Smooth muscle cell of the brain vasculature (primary cell): Measurements from ENCODE around the gene SLC25A36.
"Not testable (repeated sequence)": the region's sequence is repeated elsewhere in the genome, so short reads cannot be mapped to it uniquely, and the experiment has no call there.

Experiments
- DNase-seq: peaks from one replicate; pipeline ENCODE4 v3.0.0-alpha.2; 2012; ENCODE audit warnings: low read depth, low spot score

The SLC25A36 gene

GRCh38 chr3:140931016-140931454 lies 10.6 kb upstream of the SLC25A36 start:
- no peak for DNase-seq

DNA sequence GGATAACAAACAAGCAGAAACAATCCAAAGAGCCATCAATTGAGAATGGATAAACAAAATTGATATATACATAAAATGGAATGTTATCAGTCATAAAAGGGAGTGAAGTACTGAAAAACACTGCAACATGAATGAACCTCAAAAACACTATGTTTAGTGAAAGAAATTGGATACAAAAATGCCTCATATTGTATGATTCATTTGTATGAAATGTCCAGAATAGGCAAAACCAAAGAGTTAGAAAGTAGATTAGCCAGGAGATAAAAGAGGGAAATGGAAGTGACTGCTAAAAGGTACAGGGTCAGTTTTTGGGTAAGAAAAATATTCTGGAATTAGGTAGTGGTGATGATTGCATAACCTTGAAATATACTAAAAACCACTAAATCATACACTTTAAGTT lies 9.8 kb upstream of the SLC25A36 start:
- no peak for DNase-seq

DNA sequence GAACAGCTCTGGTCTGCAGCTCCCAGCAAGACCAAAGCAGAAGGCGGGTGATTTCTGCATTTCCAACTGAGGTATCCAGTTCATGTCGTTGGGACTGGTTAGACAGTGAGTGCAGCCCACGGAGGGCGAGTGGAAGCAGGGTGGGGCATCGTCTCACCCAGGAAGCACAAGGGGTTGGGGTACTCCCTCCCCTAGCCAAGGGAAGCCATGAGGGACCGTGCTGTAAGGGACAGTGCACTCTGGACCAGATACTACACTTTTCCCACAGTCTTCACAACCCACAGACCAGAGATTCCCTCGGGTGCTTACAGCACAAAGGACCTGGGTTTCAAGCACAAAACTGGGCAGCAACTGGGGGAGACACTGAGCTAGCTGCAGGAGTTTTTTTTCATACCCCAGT lies 8.5 kb upstream of the SLC25A36 start:
- DNase-seq = no peak

DNA sequence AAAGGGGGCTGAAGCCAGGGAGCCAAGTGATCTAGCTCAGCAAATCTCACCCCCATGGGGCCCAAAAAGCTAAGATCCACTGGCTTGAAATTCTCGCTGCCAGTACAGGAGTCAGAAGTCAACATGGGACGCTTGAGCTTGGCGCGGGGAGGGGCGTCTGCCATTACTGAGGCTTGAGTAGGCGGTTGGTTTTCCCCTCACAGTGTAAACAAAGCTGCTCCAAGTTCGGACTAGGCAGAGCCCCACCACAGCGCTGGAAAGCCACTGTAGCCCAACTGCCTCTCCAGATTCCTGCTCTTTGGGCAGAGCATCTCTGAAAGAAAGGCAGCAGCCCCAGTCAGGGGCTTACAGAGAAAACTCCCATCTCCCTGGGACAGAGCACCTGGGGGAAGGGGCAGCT lies 8.1 kb upstream of the SLC25A36 start:
- DNase-seq = no peak

DNA sequence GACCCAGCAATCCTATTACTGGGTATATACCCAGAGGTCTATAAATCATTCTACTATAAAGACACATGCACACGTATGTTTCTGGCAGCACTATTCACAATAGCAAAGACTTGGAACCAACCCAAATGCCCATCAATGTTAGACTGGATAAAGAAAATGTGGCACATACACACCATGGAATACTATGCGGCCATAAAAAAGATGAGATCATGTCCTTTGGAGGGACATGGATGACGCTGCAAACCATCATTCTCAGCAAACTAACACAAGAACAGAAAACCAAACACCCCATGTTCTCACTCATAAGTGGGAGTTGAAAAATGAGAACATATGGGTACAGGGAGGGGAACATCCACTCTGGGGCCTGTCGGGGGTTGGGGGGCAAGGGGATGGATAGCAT lies 2.3 kb upstream of the SLC25A36 start:
- not testable (repeated sequence) for DNase-seq

- DNase-seq = no peak
Observed at GRCh38 chr3:140941090-140941433, 574 bp upstream of the SLC25A36 start.

GRCh38 chr3:140942221-140943104 lies 827 bp downstream of the SLC25A36 start:
- DNase-seq = no peak

DNA sequence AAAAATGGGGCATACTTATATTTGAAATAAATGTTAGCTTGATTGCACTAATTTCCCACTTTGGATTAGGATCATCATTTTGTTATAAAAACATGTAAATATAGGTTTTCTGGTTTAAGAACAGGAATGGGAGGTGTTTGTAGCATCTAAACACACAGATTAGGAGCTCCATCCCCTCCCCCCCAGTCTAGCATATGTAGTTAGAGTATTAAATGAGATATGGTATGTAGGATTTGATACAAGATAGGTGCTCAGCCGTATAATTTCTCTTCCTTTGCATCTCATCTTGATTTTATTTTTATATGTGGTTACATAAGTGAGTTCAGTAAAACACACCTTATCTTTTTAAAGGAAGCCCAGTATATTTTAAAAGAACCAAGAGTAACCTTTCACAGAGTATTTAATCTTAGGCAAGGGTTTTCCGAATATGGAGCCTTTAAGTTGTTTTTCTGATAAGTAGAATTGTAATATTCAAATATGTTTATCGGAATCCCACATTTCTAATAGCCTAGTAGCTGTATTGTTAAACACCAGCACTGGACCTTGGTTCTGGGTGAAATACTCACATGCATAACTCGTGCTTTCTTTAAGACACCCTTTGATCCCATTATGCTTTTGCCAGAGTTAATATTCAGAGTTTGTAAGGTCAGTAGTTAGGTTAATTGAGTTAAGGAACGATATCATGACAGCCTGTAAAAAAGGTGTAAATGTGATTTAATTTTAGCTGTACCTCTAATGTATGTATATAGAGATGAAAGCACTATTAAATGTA lies 2.3 kb downstream of the SLC25A36 start:
- DNase-seq = no peak

GRCh38 chr3:140948460-140949249 lies 7.0 kb downstream of the SLC25A36 start:
- no peak for DNase-seq

GRCh38 chr3:140950144-140950543 lies 8.5 kb downstream of the SLC25A36 start:
- DNase-seq = no peak

- no peak for DNase-seq
Observed at GRCh38 chr3:140950863-140951262, 9.2 kb downstream of the SLC25A36 start.

- DNase-seq = not testable (repeated sequence)
Observed at GRCh38 chr3:140951750-140952149, 10.1 kb downstream of the SLC25A36 start.

- DNase-seq = no peak
Observed at GRCh38 chr3:140953028-140953960, 11.7 kb downstream of the SLC25A36 start.

DNA sequence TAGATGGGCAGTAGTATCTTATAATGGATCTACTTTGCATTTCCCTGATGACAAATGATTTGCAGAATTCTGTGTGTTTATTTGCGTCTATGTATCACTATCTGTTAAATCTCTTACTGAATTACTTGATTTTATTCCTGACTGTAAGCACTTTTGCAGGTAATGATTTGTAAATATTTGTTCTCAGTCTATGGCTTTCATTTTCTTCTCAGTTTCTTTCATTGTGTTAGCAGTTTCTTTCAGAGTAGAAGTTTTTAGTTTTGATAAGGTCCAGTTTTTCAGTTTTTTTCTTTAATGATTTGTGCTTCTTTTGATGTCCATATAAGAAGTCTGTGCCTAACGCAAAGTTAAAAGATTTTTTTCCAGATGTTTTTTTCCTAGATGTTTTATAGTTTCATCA lies 12.9 kb downstream of the SLC25A36 start:
- no peak for DNase-seq

- no peak for DNase-seq
Observed at GRCh38 chr3:140955645-140956044, 14.0 kb downstream of the SLC25A36 start.

DNA sequence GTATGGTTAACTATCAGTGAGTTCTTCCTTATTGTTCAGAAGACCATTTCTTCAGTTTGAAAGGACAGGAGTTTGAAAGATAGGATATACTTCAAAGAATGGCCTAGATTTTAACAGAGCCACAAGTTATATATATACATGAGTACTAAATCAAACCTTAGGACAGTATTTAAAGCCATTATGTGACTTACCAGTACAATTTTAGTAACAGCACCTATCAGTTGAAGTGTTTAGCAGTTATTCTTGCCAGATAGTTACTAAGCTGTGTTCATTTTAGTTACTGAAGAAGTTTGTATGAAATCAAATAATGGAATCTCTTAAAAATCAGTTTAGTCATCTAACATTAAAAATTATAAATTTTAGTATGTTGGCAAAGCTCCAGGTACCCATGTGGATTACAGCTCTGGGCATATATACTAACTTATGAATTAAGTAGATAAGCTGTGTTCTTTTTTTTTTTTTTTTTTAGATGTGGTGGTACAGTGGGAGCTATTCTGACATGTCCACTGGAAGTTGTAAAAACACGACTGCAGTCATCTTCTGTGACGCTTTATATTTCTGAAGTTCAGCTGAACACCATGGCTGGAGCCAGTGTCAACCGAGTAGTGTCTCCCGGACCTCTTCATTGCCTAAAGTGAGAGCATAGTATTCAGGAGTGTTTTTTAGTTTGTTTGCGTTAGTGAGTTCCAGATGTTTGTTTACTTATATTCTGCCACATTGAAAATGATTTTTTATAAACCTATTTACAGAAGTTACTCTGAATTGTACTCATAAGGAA lies 14.6 kb downstream of the SLC25A36 start:
- no peak for DNase-seq

DNA sequence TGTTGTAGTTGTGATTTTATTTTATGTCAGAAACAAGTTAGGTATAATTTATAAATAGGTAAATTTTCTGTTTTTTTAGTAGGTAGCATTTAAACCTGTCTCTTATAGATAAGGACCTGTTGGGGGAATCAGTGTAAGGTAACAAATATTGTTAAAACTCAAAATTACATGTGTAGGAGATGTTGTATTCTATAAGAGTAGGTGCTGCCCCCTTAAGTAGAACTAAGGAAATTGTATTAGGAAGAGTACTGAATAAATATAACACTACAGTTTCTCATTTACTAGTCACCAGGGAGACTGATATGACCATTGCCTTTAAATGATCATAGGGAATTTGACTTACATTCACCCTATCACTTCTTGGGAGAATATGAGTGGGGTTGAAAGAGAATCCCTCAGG lies 31.2 kb downstream of the SLC25A36 start:
- DNase-seq = no peak

DNA sequence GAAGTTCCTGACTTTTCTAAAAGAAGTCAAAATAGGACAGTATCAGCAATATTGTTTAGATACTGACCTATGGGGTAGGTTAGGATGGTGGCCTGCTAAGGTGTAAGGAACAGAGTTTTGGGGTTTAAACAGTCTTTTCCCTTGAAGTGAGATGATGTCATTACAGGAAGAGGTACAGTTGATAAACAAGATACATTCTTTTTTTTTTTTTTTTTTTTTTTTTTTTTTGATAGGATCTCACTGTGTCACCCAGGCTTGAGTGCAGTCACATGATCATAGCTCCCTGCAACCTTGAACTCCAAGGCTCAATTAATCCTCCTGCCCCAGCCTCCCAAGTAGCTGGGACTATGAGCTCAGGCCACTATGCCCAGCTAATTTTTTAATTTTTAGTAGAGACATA lies 33.3 kb downstream of the SLC25A36 start:
- no peak for DNase-seq

DNA sequence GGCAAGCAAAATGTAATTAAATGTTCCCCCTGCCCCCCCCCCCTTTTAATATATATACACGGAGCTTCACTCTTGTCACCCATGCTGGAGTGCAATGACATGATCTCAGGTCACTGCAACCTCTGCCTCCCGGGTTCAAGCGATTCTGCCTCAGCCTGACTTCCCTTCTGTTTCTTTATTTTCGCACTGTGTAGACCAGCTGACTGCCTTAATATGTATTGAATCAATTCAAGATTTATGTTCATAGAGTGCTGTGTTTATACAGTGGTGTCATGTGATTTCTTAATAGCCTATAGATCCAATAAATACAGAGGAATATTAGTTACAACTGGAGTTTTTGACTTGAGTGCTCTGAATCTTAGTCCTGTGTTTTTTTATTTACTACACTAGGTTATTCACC lies 39.0 kb downstream of the SLC25A36 start:
- DNase-seq = no peak

GRCh38 chr3:140987792-140988191 lies 46.2 kb downstream of the SLC25A36 start:
- DNase-seq = not testable (repeated sequence)
